Gastrocnemius medialis (tissue), 4 donors: ENCODE measurements around the gene TBX21. TPM values are rescaled to one million over a fixed set of nuclear protein-coding genes. Genes with fewer than 3 reads are reported as not detected.
"Not testable (repeated sequence)": the region's sequence is repeated elsewhere in the genome, so short reads cannot be mapped to it uniquely, and the experiment has no call there.

Source experiments
- ATAC-seq, 2 donors: fragments of 150-250 bp; one replicate each; pipeline ENCODE4 v1.9.1; 2016
- DNase-seq, 2 donors: peaks; one replicate each; pipeline ENCODE4 v3.0.0-alpha.2; 2019
- H3K27ac ChIP-seq, 4 donors: fragments of 200-600 bp; sonication (generic); 1 replicate in 1 of 4; 2 replicates in 3 of 4; pipeline ENCODE4 v1.5.1; 2016 to 2018; ENCODE audit warnings: mild to moderate bottlenecking in 2 of 4, moderate library complexity in 1 of 4
- H3K27me3 ChIP-seq, 3 donors: fragments of 200-600 bp; sonication (generic) in 2 of 3; 1 replicate in 1 of 3; 2 replicates in 2 of 3; pipeline versions ENCODE4 v1.5.1 to v1.6.0; 2016 to 2019; ENCODE audit warnings: mild to moderate bottlenecking in 1 of 3, moderate library complexity in 1 of 3
- H3K36me3 ChIP-seq, 2 donors: fragments of 200-600 bp; sonication (generic) in 1 of 2; one replicate each; pipeline ENCODE4 v1.5.1; 2017 to 2018
- H3K4me1 ChIP-seq, 2 donors: fragments of 200-600 bp; sonication (generic) in 1 of 2; one replicate each; pipeline ENCODE4 v1.5.1; 2016 to 2017; ENCODE audit warnings: mild to moderate bottlenecking in 2 of 2
- H3K4me3 ChIP-seq, 4 donors: fragments of 200-600 bp; sonication (generic) in 3 of 4; 1 replicate in 1 of 4; 2 replicates in 3 of 4; pipeline ENCODE4 v1.5.1; 2016 to 2019; ENCODE audit warnings: mild to moderate bottlenecking in 2 of 4
- H3K9me3 ChIP-seq, 3 donors: fragments of 200-600 bp; sonication (generic) in 2 of 3; 1 replicate in 1 of 3; 2 replicates in 2 of 3; pipeline ENCODE4 v1.5.1; 2016 to 2019
- CTCF ChIP-seq, 5 experiments: fragments of 450-650 bp in 3 of 5; fragments of 200-600 bp in 2 of 5; sonication (generic) in 2 of 5; IDR thresholded peaks in 4 of 5; conservative IDR thresholded peaks in 1 of 5; 1 replicate in 4 of 5; 2 replicates in 1 of 5; pipeline ENCODE4 v1.5.1; 2016 to 2019; ENCODE audit warnings: antibody characterized with exemption in 5 of 5, mild to moderate bottlenecking in 3 of 5, moderate library complexity in 3 of 5
- POLR2A ChIP-seq, 2 donors: fragments of 450-650 bp; IDR thresholded peaks; one replicate each; pipeline ENCODE4 v1.6.1; 2017; ENCODE audit warnings: antibody characterized with exemption in 2 of 2, mild to moderate bottlenecking in 2 of 2, moderate library complexity in 2 of 2
- in situ Hi-C, 4 donors: fragments of 200-750 bp; cut with MboI; loops; one replicate each; pipeline versions ENCODE4 v1.15.0 to v1.8.0; 2017; ENCODE audit warnings: low sequenced_read_pairs in 4 of 4
- intact Hi-C: fragments of 100-400 bp; cut with DNase I; formaldehyde crosslinking; loops from one replicate; pipeline ENCODE4 v1.15.1; 2023; ENCODE audit warnings: low total_unique reads
- total RNA-seq, 4 donors: library from RNA; depleted of rRNA; stranded (reverse); fragments of >200 nt; gene quantifications; one replicate each; pipeline versions ENCODE4 v1.1.0 to v1.2.3, GENCODE V29; 2016

TBX21 gene
- total RNA-seq, 4 donors from 2014 or later, result 0.98 to 3.3 TPM; not detected in 2

DNA sequence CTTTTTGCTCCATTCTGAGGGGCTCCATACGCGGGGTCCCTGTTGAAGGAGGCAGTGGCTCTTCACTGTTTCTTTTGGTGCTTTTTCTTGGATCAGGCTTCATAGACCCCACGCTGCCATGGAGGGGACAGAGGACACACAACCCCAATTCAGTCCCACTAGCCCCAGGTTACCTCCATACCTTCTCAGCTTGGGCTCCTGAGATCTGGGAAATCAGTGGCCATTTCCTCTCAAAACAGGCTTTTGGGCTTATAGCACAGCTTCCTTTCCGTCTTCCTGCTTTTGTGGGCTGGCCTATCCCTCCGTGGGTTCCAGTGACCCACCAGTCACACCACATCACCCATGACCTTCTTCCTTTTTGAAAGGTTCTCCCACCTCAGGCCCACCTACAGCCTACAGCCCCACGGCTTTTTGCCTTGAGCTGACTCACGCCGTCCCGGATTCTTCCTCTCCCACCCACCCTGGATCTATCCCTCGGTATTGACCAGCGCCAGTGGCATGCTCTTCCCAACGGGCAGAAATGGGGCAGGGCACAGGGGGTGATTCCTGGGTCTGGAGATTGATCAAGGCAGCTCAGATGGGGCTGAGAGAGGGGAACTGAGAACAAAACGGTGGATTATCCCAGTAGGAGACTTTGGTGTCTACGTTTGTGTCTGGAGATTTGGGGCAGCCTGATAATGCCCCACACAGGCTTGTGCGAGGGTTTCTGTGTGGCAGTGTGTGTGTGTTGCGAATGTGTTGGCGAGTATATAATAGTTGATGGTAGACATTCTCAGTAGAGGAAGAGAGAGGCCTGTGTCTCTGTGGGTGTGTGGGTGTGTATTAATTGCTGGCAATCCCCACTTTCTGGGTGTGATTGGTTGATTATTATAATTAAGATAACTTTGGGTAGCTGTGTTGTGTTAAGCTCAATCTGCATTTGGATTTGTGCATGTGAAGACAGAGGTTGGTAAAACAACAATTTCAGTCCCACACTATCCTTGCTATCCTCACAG, 3.8 kb downstream of the TBX21 start:
- peaks cover 28 to 36% (median 33%) of the 10 kb centered on the region in 3 donors for H3K27me3 ChIP-seq

GRCh38 chr17:47738178-47738577, 5.1 kb downstream of the TBX21 start:
- DNase-seq (no peak), ATAC-seq (no peak)
- Histone ChIP-seq H3K36me3 (no peaks in the 10 kb centered on the region), H3K4me1 (no peaks in the 10 kb centered on the region), H3K4me3 (no peak overlapping the region), H3K27ac (no peak overlapping the region), H3K9me3 (no peaks in the 10 kb centered on the region), H3K27me3 (peaks cover 23 to 29% (median 26%) of the 10 kb centered on the region in 3 donors)
- intact Hi-C loops, result no loop called here
- in situ Hi-C loops, result no loop called here
- no peak for TF ChIP-seq POLR2A (IDR thresholded peaks at IDR 0.05)
- TF ChIP-seq CTCF (IDR thresholded peaks at IDR 0.05 in 4 of 5, conservative IDR thresholded peaks at IDR 0.05 in 1 of 5), result no peak

More for the DNA sequence above, 3.8 kb downstream of the TBX21 start:
- Histone ChIP-seq H3K27ac (no peak overlapping the region), H3K4me1 (no peaks in the 10 kb centered on the region), H3K4me3 (no peak overlapping the region), H3K36me3 (no peaks in the 10 kb centered on the region), H3K9me3 (no peaks in the 10 kb centered on the region)
- TF ChIP-seq POLR2A (IDR thresholded peaks at IDR 0.05) (no peak), CTCF (IDR thresholded peaks at IDR 0.05 in 4 of 5, conservative IDR thresholded peaks at IDR 0.05 in 1 of 5) (no peak)
- intact Hi-C loops (no loop called here), in situ Hi-C loops (no loop called here)
- ATAC-seq (no peak), DNase-seq (no peak)

GRCh38 chr17:47739150-47739549, 6.1 kb downstream of the TBX21 start:
- TF ChIP-seq POLR2A (IDR thresholded peaks at IDR 0.05) (no peak), CTCF (IDR thresholded peaks at IDR 0.05 in 4 of 5, conservative IDR thresholded peaks at IDR 0.05 in 1 of 5) (no peak)
- ATAC-seq (no peak), DNase-seq (no peak)
- H3K36me3 ChIP-seq, result no peaks in the 10 kb centered on the region
- peaks cover 23 to 29% (median 29%) of the 10 kb centered on the region in 3 donors for H3K27me3 ChIP-seq
- in situ Hi-C loops, result no loop called here
- intact Hi-C loops, result no loop called here
- H3K4me3 ChIP-seq, result no peak overlapping the region
- no peaks in the 10 kb centered on the region for H3K9me3 ChIP-seq
- no peaks in the 10 kb centered on the region for H3K4me1 ChIP-seq
- H3K27ac ChIP-seq, result no peak overlapping the region

GRCh38 chr17:47739945-47740344, 6.9 kb downstream of the TBX21 start:
- ATAC-seq, DNase-seq, H3K4me3 ChIP-seq, intact Hi-C loops, H3K27ac ChIP-seq, H3K4me1 ChIP-seq, H3K36me3 ChIP-seq, H3K9me3 ChIP-seq, in situ Hi-C loops: not testable (repeated sequence)
- peaks cover 30% of the 10 kb centered on the region in 3 donors for H3K27me3 ChIP-seq

DNA sequence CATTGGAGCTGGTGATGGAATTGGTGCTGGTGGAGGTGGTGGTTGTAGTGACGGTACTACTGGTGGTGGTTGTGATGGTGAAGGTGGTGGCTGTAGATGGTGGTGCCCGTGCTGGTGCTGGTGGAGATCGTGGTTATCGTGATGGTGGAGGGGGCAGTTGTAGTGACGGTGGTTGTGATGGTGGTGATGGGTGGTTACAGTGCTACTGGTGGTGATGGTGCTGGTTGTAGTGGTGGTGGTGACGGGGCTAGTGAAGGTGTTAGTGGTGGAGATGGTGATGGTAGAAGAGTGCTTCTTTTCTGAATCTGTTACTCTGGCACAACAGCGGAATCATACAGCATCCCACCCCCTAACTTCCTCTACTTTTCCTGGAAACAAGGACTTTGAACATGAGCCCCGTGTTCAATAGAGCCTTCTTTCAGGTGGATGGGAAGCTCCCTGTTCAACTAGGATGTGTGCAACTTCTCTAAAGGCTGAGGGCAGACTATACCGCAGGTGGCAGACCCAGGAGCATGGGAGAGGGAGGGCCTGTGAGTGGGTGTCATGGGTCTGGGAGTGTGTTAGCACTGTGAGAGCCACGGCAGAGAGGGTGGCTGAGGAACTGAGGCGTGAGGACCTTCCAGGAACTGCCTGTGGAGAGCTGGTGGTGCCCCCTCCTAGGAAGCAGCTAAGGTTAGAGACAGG, 8.2 kb downstream of the TBX21 start:
- no peak overlapping the region for H3K27ac ChIP-seq
- no peak overlapping the region for H3K4me3 ChIP-seq
- TF ChIP-seq CTCF (IDR thresholded peaks at IDR 0.05 in 4 of 5, conservative IDR thresholded peaks at IDR 0.05 in 1 of 5), result no peak
- no peak for TF ChIP-seq POLR2A (IDR thresholded peaks at IDR 0.05)
- no peaks in the 10 kb centered on the region for H3K9me3 ChIP-seq
- DNase-seq (no peak), ATAC-seq (no peak)
- in situ Hi-C loops (no loop called here), intact Hi-C loops (no loop called here)
- H3K36me3 ChIP-seq, result no peaks in the 10 kb centered on the region
- peaks cover 31 to 32% (median 32%) of the 10 kb centered on the region in 3 donors for H3K27me3 ChIP-seq
- H3K4me1 ChIP-seq, result no peaks in the 10 kb centered on the region
